ENCODE results near the gene IFNA1. TPM values are rescaled to one million over a fixed set of nuclear protein-coding genes. Genes with fewer than 3 reads are reported as not detected.

Gene IFNA1
- total RNA-seq, 1 donor from 2014 or later = not detected

GRCh38 chr9:21402386-21403251 lies 37.6 kb upstream of the IFNA1 start:
- peak overlapping the region; percentile 39 for H3K4me3 ChIP-seq
- no peak for DNase-seq (ENCODE audit: low spot score in 2 of 2)
- H3K27me3 ChIP-seq = no peaks in the 10 kb centered on the region
- H3K27ac ChIP-seq = no peak overlapping the region
- H3K36me3 ChIP-seq = no peaks in the 10 kb centered on the region
- TF ChIP-seq CTCF (IDR thresholded peaks at IDR 0.05) = no peak
- intact Hi-C loops (cut with DNase I) = loop anchor here (10.0 kb wide), 1 partner anchor 592 kb away; the partner anchor contains the start of genes CDKN2A and CDKN2B-AS1
- H3K9me3 ChIP-seq = no peaks in the 10 kb centered on the region
- peaks cover 0 to 8% of the 10 kb centered on the region in 2 donors for H3K4me1 ChIP-seq

GRCh38 chr9:21404146-21404545 lies 36.1 kb upstream of the IFNA1 start:
- Histone ChIP-seq H3K4me1 (peaks cover 0 to 8% of the 10 kb centered on the region in 2 donors), H3K9me3 (no peaks in the 10 kb centered on the region), H3K4me3 (no peak overlapping the region), H3K36me3 (no peaks in the 10 kb centered on the region), H3K27me3 (no peaks in the 10 kb centered on the region), H3K27ac (no peak overlapping the region)
- intact Hi-C loops (cut with DNase I) = loop anchor here (10.0 kb wide), 1 partner anchor 591 kb away; the partner anchor contains the start of genes CDKN2A and CDKN2B-AS1
- no peak for DNase-seq (ENCODE audit: low spot score in 2 of 2)
- no peak for TF ChIP-seq CTCF (IDR thresholded peaks at IDR 0.05)

- TF ChIP-seq CTCF (IDR thresholded peaks at IDR 0.05) = no peak
- H3K36me3 ChIP-seq = no peaks in the 10 kb centered on the region
- no peaks in the 10 kb centered on the region for H3K27me3 ChIP-seq
- DNase-seq (ENCODE audit: low spot score in 2 of 2) = no peak
- peaks cover 0 to 2% of the 10 kb centered on the region in 2 donors for H3K4me1 ChIP-seq
- H3K27ac ChIP-seq = no peak within 1 kb of the TSS
- H3K4me3 ChIP-seq = no peak within 1 kb of the TSS
- intact Hi-C loops (cut with DNase I) = loop anchor here (10.0 kb wide), 1 partner anchor 586 kb away; the partner anchor contains the start of genes CDKN2A and CDKN2B-AS1
- H3K9me3 ChIP-seq = no peaks in the 10 kb centered on the region
Observed at GRCh38 chr9:21408817-21409216, 31.4 kb upstream of the IFNA1 start, which contains the start of gene IFNA8. Gene IFNA8, plus strand, starts transcription at chr9:21409117. Its CDS starts 60 bp downstream, at chr9:21409177.

- no peaks in the 10 kb centered on the region for H3K4me1 ChIP-seq
- no peak overlapping the region for H3K27ac ChIP-seq
- intact Hi-C loops (cut with DNase I) = no loop called here
- H3K27me3 ChIP-seq = no peaks in the 10 kb centered on the region
- H3K4me3 ChIP-seq = no peak overlapping the region
- TF ChIP-seq CTCF (IDR thresholded peaks at IDR 0.05) = no peak
- no peak for DNase-seq (ENCODE audit: low spot score in 2 of 2)
- no peaks in the 10 kb centered on the region for H3K9me3 ChIP-seq
- H3K36me3 ChIP-seq = no peaks in the 10 kb centered on the region
Observed at GRCh38 chr9:21412107-21412506, 28.1 kb upstream of the IFNA1 start.

- TF ChIP-seq CTCF (IDR thresholded peaks at IDR 0.05) = no peak
- Histone ChIP-seq H3K4me3 (no peak overlapping the region), H3K9me3 (no peaks in the 10 kb centered on the region), H3K27me3 (no peaks in the 10 kb centered on the region), H3K27ac (no peak overlapping the region), H3K36me3 (no peaks in the 10 kb centered on the region), H3K4me1 (no peaks in the 10 kb centered on the region)
- DNase-seq (ENCODE audit: low spot score in 2 of 2) = no peak
- intact Hi-C loops (cut with DNase I) = no loop called here
Observed at GRCh38 chr9:21413151-21413550, 27.1 kb upstream of the IFNA1 start.

All from ascending aorta (tissue), 2 donors.